ENCODE measurements around the gene SMTNL1.

The SMTNL1 gene

GRCh38 chr11:57539342-57539741 is 1.9 kb downstream of the SMTNL1 start:
- no peak overlapping the region for H3K4me3 ChIP-seq
- TF ChIP-seq CTCF (IDR thresholded peaks at IDR 0.05): no peak
- DNase-seq (ENCODE audit: low spot score): no peak
- no peak overlapping the region for H3K27ac ChIP-seq

GRCh38 chr11:57541169-57541568 is 3.8 kb downstream of the SMTNL1 start:
- no peak for TF ChIP-seq CTCF (IDR thresholded peaks at IDR 0.05)
- Histone ChIP-seq H3K4me3 (no peak overlapping the region), H3K27ac (no peak overlapping the region)
- no peak for DNase-seq (ENCODE audit: low spot score)

GRCh38 chr11:57542582-57542981 is 5.2 kb downstream of the SMTNL1 start:
- Histone ChIP-seq H3K4me3 (no peak overlapping the region), H3K27ac (no peak overlapping the region)
- TF ChIP-seq CTCF (IDR thresholded peaks at IDR 0.05): no peak
- DNase-seq (ENCODE audit: low spot score): no peak

- TF ChIP-seq CTCF (IDR thresholded peaks at IDR 0.05): no peak
- DNase-seq (ENCODE audit: low spot score): no peak
- H3K4me3 ChIP-seq: no peak overlapping the region
- no peak overlapping the region for H3K27ac ChIP-seq
Measured at GRCh38 chr11:57543593-57543992, 6.2 kb downstream of the SMTNL1 start.

- Histone ChIP-seq H3K27ac (no peak overlapping the region), H3K4me3 (no peak overlapping the region)
- no peak for DNase-seq (ENCODE audit: low spot score)
- TF ChIP-seq CTCF (IDR thresholded peaks at IDR 0.05): no peak
Measured at GRCh38 chr11:57544566-57544965, 7.2 kb downstream of the SMTNL1 start.

GRCh38 chr11:57545883-57546282 is 8.5 kb downstream of the SMTNL1 start:
- no peak overlapping the region for H3K4me3 ChIP-seq
- no peak for DNase-seq (ENCODE audit: low spot score)
- H3K27ac ChIP-seq: no peak overlapping the region
- no peak for TF ChIP-seq CTCF (IDR thresholded peaks at IDR 0.05)

GRCh38 chr11:57546451-57546850 is 9.1 kb downstream of the SMTNL1 start:
- no peak for TF ChIP-seq CTCF (IDR thresholded peaks at IDR 0.05)
- no peak for DNase-seq (ENCODE audit: low spot score)
- no peak overlapping the region for H3K27ac ChIP-seq

More at GRCh38 chr11:57546451-57546850, 9.1 kb downstream of the SMTNL1 start:
- no peak overlapping the region for H3K4me3 ChIP-seq

All from coronary artery (tissue), 2 donors.